SK-N-SH (cell line): ENCODE data around the gene PGP. TPM values are rescaled to one million over a fixed set of nuclear protein-coding genes. Genes with fewer than 3 reads are reported as not detected.

Experiments
- CTCF ChIA-PET: fragments of 300-600, 350-600 bp; formaldehyde crosslinking; extraction: SDS; loops from one replicate; lab custom pipeline; 2021; lab: Yijun Ruan, JAX
- POLR2A ChIA-PET: fragments of 350-600 bp; sonication (Branson Sonifier 250); formaldehyde crosslinking; extraction: SDS; loops from one replicate; lab custom pipeline; 2020; ENCODE audit warnings: antibody characterized with exemption, inconsistent platforms; lab: Yijun Ruan, JAX
- DNase-seq: peaks from one replicate; pipeline ENCODE4 v3.0.0; 2012
- H2AFZ ChIP-seq: fragments of 200-600 bp; sonication (generic); 2 replicates; pipeline ENCODE4 v1.8.1; 2016; ENCODE audit warnings: antibody characterized with exemption, mild to moderate bottlenecking, low read depth
- H3F3A ChIP-seq: fragments of 200-600 bp; sonication (generic); replicated peaks from 2 replicates; pipeline ENCODE3; 2016; ENCODE audit warnings: antibody characterized with exemption, mild to moderate bottlenecking; ENCODE audit not compliant: insufficient read depth
- H3K27ac ChIP-seq, 2 experiments: fragments of 200-500 bp in 1 of 2; fragments of 200-600 bp in 1 of 2; sonication (Bioruptor generic) in 1 of 2; sonication (generic), shearing (Covaris generic) in 1 of 2; 2 replicates each; pipeline versions ENCODE4 v1.5.1 to v1.6.1; 2014 to 2016; ENCODE audit warnings: low read depth in 2 of 2, inconsistent platforms in 1 of 2, low read length in 1 of 2, mild to moderate bottlenecking in 1 of 2, mixed read lengths in 1 of 2
- H3K27me3 ChIP-seq: fragments of 200-600 bp; sonication (generic), shearing (Covaris generic); 2 replicates; pipeline ENCODE4 v1.6.1; 2016; ENCODE audit warnings: mixed run types; ENCODE audit not compliant: insufficient read depth
- H3K36me3 ChIP-seq, 2 experiments: fragments of 200-500 bp in 1 of 2; fragments of 200-600 bp in 1 of 2; sonication (Bioruptor generic) in 1 of 2; sonication (generic) in 1 of 2; replicated peaks in 1 of 2; 2 replicates each; pipeline versions ENCODE3 to v1.5.1; 2014 to 2016; ENCODE audit warnings: low read length in 1 of 2, mild to moderate bottlenecking in 1 of 2; ENCODE audit not compliant: insufficient read depth in 2 of 2, control insufficient read depth in 1 of 2
- H3K4me1 ChIP-seq, 2 experiments: fragments of 200-500 bp in 1 of 2; fragments of 200-600 bp in 1 of 2; sonication (Bioruptor generic) in 1 of 2; sonication (generic), shearing (Covaris generic) in 1 of 2; 2 replicates each; pipeline versions ENCODE4 v1.5.1 to v1.6.1; 2014 to 2016; ENCODE audit warnings: low read depth in 1 of 2, low read length in 1 of 2, mixed run types in 1 of 2; ENCODE audit not compliant: insufficient read depth in 2 of 2, control insufficient read depth in 1 of 2
- H3K4me2 ChIP-seq: fragments of 200-600 bp; sonication (generic), shearing (Covaris generic); 2 replicates; pipeline ENCODE4 v1.6.1; 2017; ENCODE audit warnings: mixed run types
- H3K4me3 ChIP-seq, 2 experiments: fragments of 200-500 bp in 1 of 2; fragments of 200-600 bp in 1 of 2; sonication (Bioruptor generic) in 1 of 2; sonication (generic), shearing (Covaris generic) in 1 of 2; 2 replicates each; pipeline versions ENCODE4 v1.5.1 to v1.8.1; 2014 to 2016; ENCODE audit warnings: low read depth in 2 of 2, inconsistent platforms in 1 of 2, low read length in 1 of 2, mild to moderate bottlenecking in 1 of 2, mixed read lengths in 1 of 2, moderate library complexity in 1 of 2
- H3K79me2 ChIP-seq: fragments of 200-600 bp; sonication (generic); 2 replicates; pipeline ENCODE4 v1.8.1; 2017; ENCODE audit warnings: mild to moderate bottlenecking; ENCODE audit not compliant: insufficient read depth
- H3K9ac ChIP-seq: fragments of 200-600 bp; sonication (generic); 2 replicates; pipeline ENCODE4 v1.6.1; 2017; ENCODE audit warnings: mixed run types
- H3K9me2 ChIP-seq: fragments of 200-600 bp; sonication (generic); 2 replicates; pipeline ENCODE4 v1.6.1; 2017; ENCODE audit warnings: mixed run types
- H3K9me3 ChIP-seq: fragments of 200-600 bp; sonication (generic); 2 replicates; pipeline ENCODE4 v1.6.1; 2017; ENCODE audit warnings: mixed run types, mild to moderate bottlenecking, moderate library complexity
- H4K20me1 ChIP-seq: fragments of 200-600 bp; sonication (generic); 2 replicates; pipeline ENCODE4 v1.6.1; 2017; ENCODE audit warnings: mild to moderate bottlenecking, mixed run types; ENCODE audit not compliant: insufficient read depth
- EP300 ChIP-seq, 2 experiments: IDR thresholded peaks; 2 replicates each; pipeline versions ENCODE4 v1.4.0 to v1.6.1; 2012; ENCODE audit warnings: borderline replicate concordance in 1 of 2, low read depth in 1 of 2, low read length in 1 of 2
- EZH2phosphoT487 ChIP-seq: fragments of 200-600 bp; sonication (generic); IDR thresholded peaks from 2 replicates; pipeline ENCODE4 v1.6.1; 2017; ENCODE audit warnings: low read depth, mixed run types, mild to moderate bottlenecking, antibody characterized with exemption, moderate library complexity, borderline replicate concordance
- FOSL2 ChIP-seq: IDR thresholded peaks from 2 replicates; pipeline ENCODE4 v1.4.0; 2012; ENCODE audit warnings: low read depth, mild to moderate bottlenecking, moderate library complexity, borderline replicate concordance
- GATA2 ChIP-seq: sonication (generic); formaldehyde crosslinking; IDR thresholded peaks from 2 replicates; pipeline ENCODE4 v1.5.0; 2020; ENCODE audit warnings: mild to moderate bottlenecking, missing genetic modification reagents
- NRF1 ChIP-seq: IDR thresholded peaks from 2 replicates; pipeline ENCODE4 v1.6.1; 2012; ENCODE audit warnings: low read depth, mild to moderate bottlenecking, low read length
- POLR2AphosphoS5 ChIP-seq: IDR thresholded peaks from 2 replicates; pipeline ENCODE4 v1.6.1; 2012; ENCODE audit warnings: low read depth, low read length
- RAD21 ChIP-seq: IDR thresholded peaks from 2 replicates; pipeline ENCODE4 v1.6.1; 2012; ENCODE audit warnings: mild to moderate bottlenecking, low read length
- RCOR1 ChIP-seq: fragments of 150-350 bp; IDR thresholded peaks from 2 replicates; pipeline ENCODE4 v1.6.1; 2017; ENCODE audit warnings: antibody characterized with exemption, low read length
- SIN3A ChIP-seq: IDR thresholded peaks from 2 replicates; pipeline ENCODE4 v1.6.1; 2012; ENCODE audit warnings: low read depth, mild to moderate bottlenecking, low read length, moderate library complexity, borderline replicate concordance
- TEAD4 ChIP-seq: IDR thresholded peaks from 2 replicates; pipeline ENCODE4 v1.4.0; 2012; ENCODE audit warnings: mild to moderate bottlenecking, borderline replicate concordance; ENCODE audit not compliant: insufficient read depth
- USF2 ChIP-seq: fragments of 150-350 bp; IDR thresholded peaks from 2 replicates; pipeline ENCODE4 v1.6.1; 2017; ENCODE audit warnings: antibody characterized with exemption, low read length, low read depth, borderline replicate concordance
- YY1 ChIP-seq: IDR thresholded peaks from 2 replicates; pipeline ENCODE4 v1.4.0; 2012; ENCODE audit warnings: low read depth, mild to moderate bottlenecking
- WGBS: methylation state at CpG from one replicate; pipeline ENCODE4 v1.1.6; 2017; ENCODE audit warnings: low lambda C conversion rate; 5-methylcytosine and 5-hydroxymethylcytosine counted together
- polyA plus RNA-seq, 3 experiments: library from polyadenylated mRNA; depleted of rRNA; stranded (reverse); fragments of >200 nt; gene quantifications; 2 replicates each; pipeline ENCODE4 v1.2.3, GENCODE V29; 2012
- TF ChIP-seq, protein P1 (sequence below): IDR thresholded peaks from 2 replicates; pipeline ENCODE4; 2012
- TF ChIP-seq, protein P2 (sequence below): IDR thresholded peaks from 2 replicates; pipeline ENCODE4 v1.4.0; 2012; ENCODE audit warnings: low read depth, borderline replicate concordance

Gene PGP
- polyA plus RNA-seq, 1 of the 3 experiments (the other 2 are of a cell fraction): 10.3 TPM

DNA sequence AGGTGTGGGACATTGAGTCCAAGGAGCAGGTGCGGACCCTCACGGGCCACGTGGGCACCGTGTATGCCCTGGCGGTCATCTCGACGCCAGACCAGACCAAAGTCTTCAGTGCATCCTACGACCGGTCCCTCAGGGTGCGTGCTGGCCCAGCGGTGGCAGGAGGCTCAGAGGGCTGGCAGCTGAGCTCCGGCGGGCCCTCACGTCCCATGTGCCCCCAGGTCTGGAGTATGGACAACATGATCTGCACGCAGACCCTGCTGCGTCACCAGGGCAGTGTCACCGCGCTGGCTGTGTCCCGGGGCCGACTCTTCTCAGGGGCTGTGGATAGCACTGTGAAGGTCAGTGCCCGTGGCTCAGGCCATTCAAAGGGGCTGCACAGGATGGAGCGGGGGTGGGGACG, 38.6 kb downstream of the PGP start (continued):
- TF ChIP-seq SIN3A: no peak
- TF ChIP-seq RCOR1: no peak
- TF ChIP-seq POLR2AphosphoS5: no peak
- no peak for TF ChIP-seq EP300 (IDR thresholded peaks at IDR 0.05; ENCODE audit: borderline replicate concordance in 1 of 2, low read depth in 1 of 2, low read length in 1 of 2)
- no peak for TF ChIP-seq TEAD4
- TF ChIP-seq, protein P1, sequence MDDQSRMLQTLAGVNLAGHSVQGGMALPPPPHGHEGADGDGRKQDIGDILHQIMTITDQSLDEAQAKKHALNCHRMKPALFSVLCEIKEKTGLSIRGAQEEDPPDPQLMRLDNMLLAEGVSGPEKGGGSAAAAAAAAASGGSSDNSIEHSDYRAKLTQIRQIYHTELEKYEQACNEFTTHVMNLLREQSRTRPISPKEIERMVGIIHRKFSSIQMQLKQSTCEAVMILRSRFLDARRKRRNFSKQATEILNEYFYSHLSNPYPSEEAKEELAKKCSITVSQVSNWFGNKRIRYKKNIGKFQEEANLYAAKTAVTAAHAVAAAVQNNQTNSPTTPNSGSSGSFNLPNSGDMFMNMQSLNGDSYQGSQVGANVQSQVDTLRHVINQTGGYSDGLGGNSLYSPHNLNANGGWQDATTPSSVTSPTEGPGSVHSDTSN: no peak
- TF ChIP-seq, all 33 proteins: peak for 0

- Histone ChIP-seq H3K4me3 (no peak overlapping the region), H3K79me2 (no peaks in the 10 kb centered on the region), H3K36me3 (peaks cover 0 to 64% of the 10 kb centered on the region in 2 experiments), H3K9ac (no peak overlapping the region), H3K27ac (no peak overlapping the region), H3K27me3 (no peaks in the 10 kb centered on the region), H3K9me2 (no peaks in the 10 kb centered on the region), H3K9me3 (no peaks in the 10 kb centered on the region), H3K4me2 (no peak overlapping the region), H3F3A (no peaks in the 10 kb centered on the region), H4K20me1 (no peaks in the 10 kb centered on the region), H2AFZ (no peak overlapping the region), H3K4me1 (no peaks in the 10 kb centered on the region)
- ChIA-PET CTCF (interaction anchor here (1.5 kb wide), 1 partner anchor 19 kb away, joined by 4 read pairs; no protein-coding TSS in a partner anchor), POLR2A (interaction anchor here (1.4 kb wide), 1 partner anchor 13 kb away, joined by 4 read pairs; no protein-coding TSS in a partner anchor)
- WGBS: 100% methylated on average over 1 of the region's 10 CpGs
- DNase-seq: no peak
- TF ChIP-seq YY1: no peak
- TF ChIP-seq NRF1: no peak
- no peak for TF ChIP-seq FOSL2
- no peak for TF ChIP-seq RCOR1
- TF ChIP-seq EZH2phosphoT487: no peak
- no peak for TF ChIP-seq GATA2 (CRISPR knock-in tag)
- TF ChIP-seq RAD21: no peak
- no peak for TF ChIP-seq USF2
- TF ChIP-seq, protein P2, sequence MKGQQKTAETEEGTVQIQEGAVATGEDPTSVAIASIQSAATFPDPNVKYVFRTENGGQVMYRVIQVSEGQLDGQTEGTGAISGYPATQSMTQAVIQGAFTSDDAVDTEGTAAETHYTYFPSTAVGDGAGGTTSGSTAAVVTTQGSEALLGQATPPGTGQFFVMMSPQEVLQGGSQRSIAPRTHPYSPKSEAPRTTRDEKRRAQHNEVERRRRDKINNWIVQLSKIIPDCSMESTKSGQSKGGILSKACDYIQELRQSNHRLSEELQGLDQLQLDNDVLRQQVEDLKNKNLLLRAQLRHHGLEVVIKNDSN: no peak
Measured at GRCh38 chr16:2175454-2175853, 39.2 kb downstream of the PGP start.
